ENCODE data around the gene FOXJ1.

FOXJ1 gene

GRCh38 chr17:76161619-76162266 lies 20.7 kb upstream of the FOXJ1 start:
- no peak for DNase-seq

- DNase-seq, result no peak
Observed at GRCh38 chr17:76160896-76161528, 20.0 kb upstream of the FOXJ1 start.

GRCh38 chr17:76159157-76159556 lies 18.1 kb upstream of the FOXJ1 start:
- no peak for DNase-seq

GRCh38 chr17:76157759-76158158 lies 16.7 kb upstream of the FOXJ1 start:
- DNase-seq, result no peak

- DNase-seq, result no peak
Observed at GRCh38 chr17:76156662-76156991, 15.6 kb upstream of the FOXJ1 start.

GRCh38 chr17:76155988-76156661 lies 15.1 kb upstream of the FOXJ1 start:
- DNase-seq, result no peak

- DNase-seq, result no peak
Observed at GRCh38 chr17:76154936-76155845, 14.1 kb upstream of the FOXJ1 start.

- DNase-seq, result no peak
Observed at GRCh38 chr17:76154292-76154691, 13.2 kb upstream of the FOXJ1 start.

- DNase-seq, result no peak
Observed at GRCh38 chr17:76153640-76154039, 12.6 kb upstream of the FOXJ1 start.

- no peak for DNase-seq
Observed at GRCh38 chr17:76153202-76153601, 12.2 kb upstream of the FOXJ1 start.

GRCh38 chr17:76152591-76152990 lies 11.5 kb upstream of the FOXJ1 start:
- DNase-seq, result peak in 14 of 58 donors; percentile 17 to 48 (median 36)

- no peak for DNase-seq
Observed at GRCh38 chr17:76151896-76152454, 10.9 kb upstream of the FOXJ1 start.

- no peak for DNase-seq
Observed at GRCh38 chr17:76150712-76151622, 9.9 kb upstream of the FOXJ1 start.

- no peak for DNase-seq
Observed at GRCh38 chr17:76149214-76149613, 8.2 kb upstream of the FOXJ1 start.

- DNase-seq, result no peak
Observed at GRCh38 chr17:76148015-76148326, 6.9 kb upstream of the FOXJ1 start.

GRCh38 chr17:76147211-76148014 lies 6.4 kb upstream of the FOXJ1 start:
- no peak for DNase-seq

- DNase-seq, result no peak
Observed at GRCh38 chr17:76146053-76146851, 5.2 kb upstream of the FOXJ1 start.

- DNase-seq, result no peak
Observed at GRCh38 chr17:76145231-76146052, 4.4 kb upstream of the FOXJ1 start.

Measured in anterior cingulate cortex (tissue), 58 donors.